Heart right ventricle (tissue), 16 donors: ENCODE measurements around the gene FBXL4. TPM values are rescaled to one million over a fixed set of nuclear protein-coding genes. Genes with fewer than 3 reads are reported as not detected.
"Not testable (repeated sequence)": the region's sequence is repeated elsewhere in the genome, so short reads cannot be mapped to it uniquely, and the experiment has no call there.

ENCODE experiments used
- ATAC-seq, 8 donors: fragments of 200-7000 bp; cut with Tn5 transposase; one replicate each; pipeline ENCODE4 v1.9.1; 2020; ENCODE audit warnings: mild to moderate bottlenecking in 8 of 8, moderate library complexity in 8 of 8, moderate number of reproducible peaks in 1 of 8
- DNase-seq, 2 donors: peaks; one replicate each; pipeline ENCODE4 v3.0.0-alpha.2; 2020
- H3K27ac ChIP-seq, 10 donors: fragments of 200-600 bp; sonication (generic) in 2 of 10; one replicate each; pipeline versions ENCODE4 v1.5.0 to v1.8.0; 2020 to 2022; ENCODE audit warnings: mild to moderate bottlenecking in 3 of 10
- H3K27me3 ChIP-seq, 7 donors: fragments of 200-600 bp; one replicate each; pipeline ENCODE4 v1.8.0; 2021 to 2022; ENCODE audit warnings: mild to moderate bottlenecking in 2 of 7
- H3K36me3 ChIP-seq, 9 donors: fragments of 200-600 bp; sonication (generic) in 1 of 9; one replicate each; pipeline versions ENCODE4 v1.5.0 to v1.8.0; 2020 to 2022; ENCODE audit warnings: mild to moderate bottlenecking in 2 of 9
- H3K4me1 ChIP-seq, 9 donors: fragments of 200-600 bp; sonication (generic) in 1 of 9; one replicate each; pipeline versions ENCODE4 v1.5.0 to v1.8.0; 2020 to 2022; ENCODE audit warnings: mild to moderate bottlenecking in 4 of 9
- H3K4me3 ChIP-seq, 10 donors: fragments of 200-600 bp; sonication (generic) in 2 of 10; one replicate each; pipeline versions ENCODE4 v1.5.0 to v1.8.0; 2020 to 2022; ENCODE audit warnings: mild to moderate bottlenecking in 7 of 10, moderate library complexity in 2 of 10
- H3K9me3 ChIP-seq, 11 donors: fragments of 200-600 bp in 10 of 11; sonication (generic) in 2 of 11; one replicate each; pipeline versions ENCODE4 v1.5.0 to v1.8.0; 2013 to 2022; ENCODE audit warnings: mild to moderate bottlenecking in 2 of 11, control low read depth in 1 of 11, moderate library complexity in 1 of 11
- WGBS, 2 donors: extraction: QIAGEN DNeasy Blood & Tissue Kit; methylation state at CpG; one replicate each; pipeline ENCODE4 v1.1.7; 2013; ENCODE audit warnings: inconsistent platforms in 1 of 2; 5-methylcytosine and 5-hydroxymethylcytosine counted together
- intact Hi-C, 10 donors: fragments of 100-400 bp; cut with DNase I; formaldehyde crosslinking; loops; one replicate each; pipeline versions ENCODE4 v1.11.1 to v1.14.2; 2022
- polyA plus RNA-seq, 2 donors: library from polyadenylated mRNA; stranded (reverse); fragments of 200-250 nt; gene quantifications; one replicate each; pipeline ENCODE4 v1.2.3, GENCODE V29; 2013
- total RNA-seq, 10 donors: library from RNA; stranded (reverse); fragmentation: NEBNext Ultra II Directional in 3 of 10; extraction: Animal tissue kit (Norgen Biotek cat#: 25700) in 3 of 10; gene quantifications; one replicate each; pipeline versions ENCODE4 v1.2.1 to v1.2.4, GENCODE V29; 2021 to 2023
- TF ChIP-seq, protein P1 (sequence below), 9 donors: fragments of 200-600 bp; sonication (generic) in 2 of 9; IDR thresholded peaks; one replicate each; pipeline versions ENCODE4 v1.5.0 to v1.8.0; 2021 to 2022; ENCODE audit warnings: antibody characterized with exemption in 9 of 9, mild to moderate bottlenecking in 5 of 9, moderate library complexity in 1 of 9
- donor health status: Arrhythmogenic right ventricular cardiomyopathy.
- donor health status: ischemic (EF 13 %, LVEDD 7.1; RV severe dilation, severe dysfunction).
- donor health status: healthy with polysubstance abuse.
- donor health status: DM: no; HTN: yes; CAD: no.
- donor health status: DM: no; HTN: no; CAD: no.
- donor health status: ischemic (EF 25% LVEDD 6.9; RV normal size, moderate dysfunction).
- donor health status: ischemic (EF 25% LVEDD 5.7; RV mildly dilated, moderate dysfunction).
- donor health status: healthy.
- donor health status: DM: yes; HTN: yes; CAD: no.
- donor health status: Ischemic cardiomyopathy.
- donor health status: ischemic (EF 35%, LVEDD 5.7; RV mildly dilated, moderate dysfunction).
- donor health status: nonischemic (EF 11% LVEDD 7.7; RV severe dilation, severe dysfunction).
- donor health status: DM: yes; HTN: yes; CAD: no.
- donor health status: PGD.
- donor health status: ischemic (EF 29% LVEDD 5.4; RV normal size, mild dysfunction).
- donor health status: nonischemic (EF 23%, LVEDD 6.1; RV moderate dilation, normal function).

The FBXL4 gene
- total and polyA plus RNA-seq, 12 donors: 2.6 to 20.8 (median 17.0) TPM

- Histone ChIP-seq H3K9me3 (no peaks in the 10 kb centered on the region), H3K4me1 (peaks cover 0 to 28% (median 8%) of the 10 kb centered on the region in 9 donors), H3K4me3 (no peak overlapping the region), H3K36me3 (peaks cover 0 to 29% (median 0%) of the 10 kb centered on the region in 9 donors), H3K27me3 (no peaks in the 10 kb centered on the region), H3K27ac (no peak overlapping the region)
- TF ChIP-seq, protein P1, sequence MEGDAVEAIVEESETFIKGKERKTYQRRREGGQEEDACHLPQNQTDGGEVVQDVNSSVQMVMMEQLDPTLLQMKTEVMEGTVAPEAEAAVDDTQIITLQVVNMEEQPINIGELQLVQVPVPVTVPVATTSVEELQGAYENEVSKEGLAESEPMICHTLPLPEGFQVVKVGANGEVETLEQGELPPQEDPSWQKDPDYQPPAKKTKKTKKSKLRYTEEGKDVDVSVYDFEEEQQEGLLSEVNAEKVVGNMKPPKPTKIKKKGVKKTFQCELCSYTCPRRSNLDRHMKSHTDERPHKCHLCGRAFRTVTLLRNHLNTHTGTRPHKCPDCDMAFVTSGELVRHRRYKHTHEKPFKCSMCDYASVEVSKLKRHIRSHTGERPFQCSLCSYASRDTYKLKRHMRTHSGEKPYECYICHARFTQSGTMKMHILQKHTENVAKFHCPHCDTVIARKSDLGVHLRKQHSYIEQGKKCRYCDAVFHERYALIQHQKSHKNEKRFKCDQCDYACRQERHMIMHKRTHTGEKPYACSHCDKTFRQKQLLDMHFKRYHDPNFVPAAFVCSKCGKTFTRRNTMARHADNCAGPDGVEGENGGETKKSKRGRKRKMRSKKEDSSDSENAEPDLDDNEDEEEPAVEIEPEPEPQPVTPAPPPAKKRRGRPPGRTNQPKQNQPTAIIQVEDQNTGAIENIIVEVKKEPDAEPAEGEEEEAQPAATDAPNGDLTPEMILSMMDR (IDR thresholded peaks at IDR 0.05): no peak
- peak in 1 of 2 donors; percentile 11 for DNase-seq
- peak in 2 of 8 donors; percentile 42 to 53 for ATAC-seq
- intact Hi-C loops: no loop called here
Measured at GRCh38 chr6:98927534-98927933, 20.2 kb downstream of the FBXL4 start.

DNA sequence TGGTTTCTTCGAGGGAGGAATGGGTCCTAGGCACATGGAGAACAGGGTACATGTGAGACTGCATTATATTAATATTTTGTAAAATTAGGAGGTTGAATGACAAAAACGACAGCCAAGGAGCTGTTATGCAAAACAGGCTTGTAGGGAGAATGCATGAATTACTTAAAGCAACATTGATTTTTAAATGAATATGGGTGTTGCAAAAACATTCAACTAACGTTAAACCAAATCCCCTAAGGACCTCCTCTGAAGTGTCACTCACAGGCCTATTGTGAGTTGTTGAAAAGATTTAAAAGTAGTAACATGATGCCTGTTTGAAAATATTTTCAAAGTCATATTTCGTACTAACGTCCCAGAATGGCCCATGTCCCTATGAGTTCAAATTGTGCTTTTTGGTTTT is 21.9 kb downstream of the FBXL4 start:
- Histone ChIP-seq H3K4me1 (peaks cover 0 to 25% (median 8%) of the 10 kb centered on the region in 9 donors), H3K36me3 (peaks cover 0 to 29% (median 0%) of the 10 kb centered on the region in 9 donors), H3K4me3 (no peak overlapping the region), H3K9me3 (no peaks in the 10 kb centered on the region), H3K27me3 (no peaks in the 10 kb centered on the region), H3K27ac (no peak overlapping the region)
- ATAC-seq: no peak
- DNase-seq: no peak
- TF ChIP-seq, protein P1 (IDR thresholded peaks at IDR 0.05): no peak
- WGBS, 2 donors: 44 to 61% methylated on average over 5 of the region's 5 CpGs
- intact Hi-C loops: no loop called here

GRCh38 chr6:98924647-98925046 is 23.1 kb downstream of the FBXL4 start:
- 54 to 69% methylated on average over 6 of the region's 6 CpGs for WGBS, 2 donors
- Histone ChIP-seq H3K4me1 (peaks cover 0 to 25% (median 8%) of the 10 kb centered on the region in 9 donors), H3K4me3 (no peak overlapping the region), H3K27ac (no peak overlapping the region), H3K27me3 (no peaks in the 10 kb centered on the region), H3K36me3 (peaks cover 0 to 29% (median 0%) of the 10 kb centered on the region in 9 donors), H3K9me3 (no peaks in the 10 kb centered on the region)
- intact Hi-C loops: no loop called here
- DNase-seq: peak; percentile 45 to 51
- ATAC-seq: peak in 6 of 8 donors; percentile 46 to 88 (median 80)
- TF ChIP-seq, protein P1 (IDR thresholded peaks at IDR 0.05): no peak

DNA sequence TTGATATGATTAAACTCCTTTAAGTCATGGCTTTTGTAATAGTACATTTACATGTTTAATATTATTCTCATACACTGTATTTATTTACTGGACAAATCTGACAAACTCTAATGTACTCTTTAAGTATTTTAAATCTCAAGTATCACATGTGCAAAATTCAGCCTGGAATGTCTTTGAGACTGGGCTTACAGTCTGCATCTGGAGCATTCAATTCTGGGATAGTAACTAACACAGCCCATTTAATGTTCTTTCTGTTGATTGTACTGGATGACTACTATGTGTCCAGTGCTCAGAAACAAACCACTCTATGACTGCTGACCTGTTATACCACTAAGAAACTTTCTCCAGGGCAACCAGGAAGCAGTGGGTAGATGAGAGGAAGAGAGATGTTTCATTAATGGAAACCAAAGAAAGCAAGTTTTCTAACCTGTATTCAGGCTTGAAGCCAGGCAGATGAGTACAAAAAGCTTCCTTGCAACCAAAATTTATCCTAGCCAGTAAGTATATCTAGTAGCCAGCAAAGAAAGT is 26.8 kb downstream of the FBXL4 start:
- TF ChIP-seq, protein P1 (IDR thresholded peaks at IDR 0.05): no peak
- Histone ChIP-seq H3K27ac (no peak overlapping the region), H3K36me3 (peaks cover 0 to 26% (median 0%) of the 10 kb centered on the region in 9 donors), H3K27me3 (no peaks in the 10 kb centered on the region), H3K9me3 (no peaks in the 10 kb centered on the region), H3K4me3 (no peak overlapping the region), H3K4me1 (peaks cover 0 to 10% (median 3%) of the 10 kb centered on the region in 9 donors)
- DNase-seq: no peak
- intact Hi-C loops: no loop called here
- ATAC-seq: no peak

DNA sequence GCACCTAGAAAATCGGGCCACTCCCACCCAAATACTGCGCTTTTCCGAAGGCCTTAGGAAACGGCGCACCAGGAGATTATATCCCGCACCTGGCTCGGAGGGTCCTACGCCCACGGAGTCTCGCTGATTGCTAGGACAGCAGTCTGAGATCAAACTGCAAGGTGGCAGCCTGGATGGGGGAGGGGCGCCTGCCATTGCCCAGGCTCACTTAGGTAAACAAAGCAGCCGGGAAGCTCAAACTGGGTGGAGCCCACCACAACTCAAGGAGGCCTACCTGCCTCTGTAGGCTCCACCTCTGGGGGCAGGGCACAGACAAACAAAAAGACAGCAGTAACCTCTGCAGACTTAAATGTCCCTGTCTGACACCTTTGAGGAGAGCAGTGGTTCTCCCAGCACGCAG is 36.8 kb downstream of the FBXL4 start:
- H3K27ac ChIP-seq, intact Hi-C loops, H3K27me3 ChIP-seq, DNase-seq, H3K4me3 ChIP-seq, ATAC-seq, H3K4me1 ChIP-seq: not testable (repeated sequence)
- Histone ChIP-seq H3K36me3 (peaks cover 0 to 34% (median 0%) of the 10 kb centered on the region in 9 donors), H3K9me3 (peaks cover 0 to 28% (median 3%) of the 10 kb centered on the region in 11 donors)
- WGBS, 2 donors: 91 to 98% methylated on average over 12 to 13 of the region's 13 CpGs
